SU-DHL-6 (cell line): Measurements from ENCODE around the gene QSOX2.

Experiments
- CTCF ChIP-seq: fragments of 200-600 bp; sonication (generic); IDR thresholded peaks from one replicate; pipeline ENCODE4 v1.5.1; 2017; ENCODE audit warnings: antibody characterized with exemption, mild to moderate bottlenecking, low read length, moderate library complexity; ENCODE audit not compliant: insufficient read depth, poor library complexity, severe bottlenecking
- EZH2phosphoT487 ChIP-seq: fragments of 200-600 bp; sonication (generic), shearing (Covaris generic); conservative IDR thresholded peaks from 2 replicates; pipeline ENCODE4 v1.6.1; 2018; ENCODE audit warnings: mild to moderate bottlenecking, antibody characterized with exemption, low read length, moderate library complexity, mixed read lengths

- TF ChIP-seq CTCF (no peak), EZH2phosphoT487 (no peak)
Observed at GRCh38 chr9:136259836-136260235, 14.2 kb upstream of the QSOX2 start.
